H1 (cell line): ENCODE results near the gene DIP2B. TPM values are rescaled to one million over a fixed set of nuclear protein-coding genes. Genes with fewer than 3 reads are reported as not detected.

Experiments
- CTCF ChIA-PET: fragments of 300-600 bp; sonication (Branson Sonifier 250); formaldehyde crosslinking; loops from one replicate; lab custom pipeline; 2021; ENCODE audit not compliant: partially characterized antibody; lab: Charles Lee
- POLR2A ChIA-PET: fragments of 300-600 bp; sonication (Branson Sonifier 250); formaldehyde crosslinking; loops from one replicate; lab custom pipeline; 2021; ENCODE audit warnings: inconsistent platforms; ENCODE audit not compliant: partially characterized antibody; lab: Charles Lee
- DNase-seq, 2 experiments: peaks; one replicate each; pipeline versions ENCODE4 v3.0.0 to v3.0.0-alpha.2; 2010 to 2022; ENCODE audit warnings: low spot score in 2 of 2, low read depth in 1 of 2, mixed read lengths in 1 of 2
- FAIRE-seq: peaks from 2 replicates; lab custom pipeline; 2011; peaks lifted over from hg19 to GRCh38; lab: Jason Lieb, UNC
- H2AFZ ChIP-seq: 2 replicates; pipeline ENCODE4 v1.8.1; 2012; ENCODE audit warnings: low read length, inconsistent platforms
- H2AK5ac ChIP-seq: 2 replicates; pipeline ENCODE4 v1.6.1; 2013; ENCODE audit warnings: low read depth, low read length
- H2BK120ac ChIP-seq: replicated peaks from 2 replicates; pipeline ENCODE3; 2013; ENCODE audit warnings: low read depth, low read length, inconsistent platforms
- H2BK12ac ChIP-seq: 2 replicates; pipeline ENCODE4 v1.6.1; 2013; ENCODE audit warnings: low read depth, low read length
- H2BK15ac ChIP-seq: 2 replicates; pipeline ENCODE4 v1.6.1; 2013; ENCODE audit warnings: low read length
- H2BK20ac ChIP-seq: 2 replicates; pipeline ENCODE4 v1.6.1; 2013; ENCODE audit warnings: low read length
- H2BK5ac ChIP-seq: 2 replicates; pipeline ENCODE4 v1.6.1; 2013; ENCODE audit warnings: low read depth, low read length
- H3K14ac ChIP-seq: 2 replicates; pipeline ENCODE4 v1.6.1; 2013; ENCODE audit warnings: inconsistent platforms; ENCODE audit not compliant: insufficient read length
- H3K18ac ChIP-seq: 2 replicates; pipeline ENCODE4 v1.6.1; 2013; ENCODE audit warnings: low read length; ENCODE audit errors: extremely low read depth
- H3K23ac ChIP-seq: 2 replicates; pipeline ENCODE4 v1.6.1; 2013; ENCODE audit warnings: inconsistent platforms; ENCODE audit not compliant: insufficient read length
- H3K23me2 ChIP-seq: 2 replicates; pipeline ENCODE4 v1.6.1; 2013; ENCODE audit warnings: low read depth, low read length
- H3K27ac ChIP-seq: 2 replicates; pipeline ENCODE4 v1.6.1; 2011; ENCODE audit warnings: low read depth, low read length, inconsistent platforms
- H3K27me3 ChIP-seq, 4 experiments: replicated peaks in 1 of 4; 1 replicate in 1 of 4; 2 replicates in 3 of 4; pipeline versions ENCODE4 v1.6.1 to v1.8.1; 2011 to 2013; ENCODE audit warnings: low read length in 3 of 4, mild to moderate bottlenecking in 3 of 4, inconsistent platforms in 2 of 4, mixed read lengths in 2 of 4, moderate library complexity in 1 of 4; ENCODE audit not compliant: control insufficient read depth in 3 of 4, insufficient read depth in 3 of 4; ENCODE audit errors: extremely low read depth in 1 of 4
- H3K36me3 ChIP-seq, 4 experiments: 2 replicates each; pipeline versions ENCODE4 v1.6.1 to v1.8.1; 2011 to 2013; ENCODE audit warnings: mild to moderate bottlenecking in 4 of 4, low read length in 3 of 4, moderate library complexity in 2 of 4, control low read depth in 1 of 4, inconsistent platforms in 1 of 4; ENCODE audit not compliant: insufficient read depth in 4 of 4, control insufficient read depth in 2 of 4
- H3K4ac ChIP-seq: replicated peaks from 2 replicates; pipeline ENCODE3; 2013; ENCODE audit warnings: low read length, low read depth, mixed read lengths, inconsistent platforms; ENCODE audit not compliant: insufficient read length
- H3K4me1 ChIP-seq, 4 experiments: replicated peaks in 1 of 4; 1 replicate in 1 of 4; 2 replicates in 3 of 4; pipeline versions ENCODE4 v1.6.1 to v1.8.1; 2011 to 2013; ENCODE audit warnings: low read length in 3 of 4, inconsistent platforms in 2 of 4, mixed read lengths in 1 of 4; ENCODE audit not compliant: insufficient read depth in 4 of 4, control insufficient read depth in 3 of 4
- H3K4me2 ChIP-seq, 2 experiments: 2 replicates each; pipeline versions ENCODE4 v1.6.1 to v1.8.1; 2011 to 2013; ENCODE audit warnings: low read depth in 2 of 2, low read length in 2 of 2, control low read depth in 1 of 2, inconsistent platforms in 1 of 2, mild to moderate bottlenecking in 1 of 2; ENCODE audit not compliant: insufficient read depth in 1 of 2
- H3K4me3 ChIP-seq, 4 experiments: fragments of 200-600, 300-600 bp in 1 of 4; sonication (generic), shearing (Covaris generic), sonication (Bioruptor Twin) in 1 of 4; 2 replicates each; pipeline versions ENCODE4 v1.5.1 to v1.8.1; 2011 to 2016; ENCODE audit warnings: low read length in 4 of 4, low read depth in 3 of 4, control low read depth in 2 of 4, inconsistent platforms in 2 of 4, mild to moderate bottlenecking in 2 of 4, mixed read lengths in 1 of 4, moderate library complexity in 1 of 4; ENCODE audit not compliant: insufficient read depth in 2 of 4; ENCODE audit errors: extremely low read depth in 1 of 4
- H3K56ac ChIP-seq: replicated peaks from 2 replicates; pipeline ENCODE3; 2013; ENCODE audit warnings: low read depth, mild to moderate bottlenecking, mixed read lengths, low read length, inconsistent platforms; ENCODE audit not compliant: insufficient read length
- H3K79me1 ChIP-seq: 2 replicates; pipeline ENCODE4 v1.6.1; 2013; ENCODE audit warnings: low read depth, low read length, control low read depth
- H3K79me2 ChIP-seq, 2 experiments: 2 replicates each; pipeline versions ENCODE4 v1.6.1 to v1.8.1; 2012 to 2013; ENCODE audit warnings: low read length in 2 of 2, mild to moderate bottlenecking in 2 of 2, inconsistent platforms in 1 of 2; ENCODE audit not compliant: insufficient read depth in 2 of 2, control insufficient read depth in 1 of 2
- H3K9ac ChIP-seq, 4 experiments: replicated peaks in 1 of 4; 1 replicate in 1 of 4; 2 replicates in 3 of 4; pipeline versions ENCODE4 v1.6.1 to v1.8.1; 2011 to 2013; ENCODE audit warnings: low read depth in 3 of 4, low read length in 3 of 4, control low read depth in 2 of 4, mild to moderate bottlenecking in 2 of 4, moderate library complexity in 2 of 4, inconsistent platforms in 1 of 4; ENCODE audit errors: extremely low read depth in 1 of 4
- H3K9me3 ChIP-seq, 2 experiments: 2 replicates each; pipeline versions ENCODE4 v1.6.1 to v1.8.1; 2012 to 2013; ENCODE audit warnings: mild to moderate bottlenecking in 2 of 2, moderate library complexity in 2 of 2, control low read depth in 1 of 2, inconsistent platforms in 1 of 2, low read depth in 1 of 2, low read length in 1 of 2, mixed read lengths in 1 of 2; ENCODE audit not compliant: insufficient read depth in 2 of 2
- H4K20me1 ChIP-seq, 2 experiments: replicated peaks in 1 of 2; 2 replicates each; pipeline versions ENCODE3 to v1.8.1; 2011 to 2013; ENCODE audit warnings: inconsistent platforms in 2 of 2, low read length in 2 of 2, mild to moderate bottlenecking in 1 of 2; ENCODE audit not compliant: insufficient read depth in 2 of 2, control insufficient read depth in 1 of 2
- H4K5ac ChIP-seq: 2 replicates; pipeline ENCODE4 v1.6.1; 2013; ENCODE audit warnings: low read length, low read depth, mixed read lengths, inconsistent platforms; ENCODE audit not compliant: insufficient read length
- H4K8ac ChIP-seq: 2 replicates; pipeline ENCODE4 v1.8.0; 2013; ENCODE audit warnings: mild to moderate bottlenecking, moderate library complexity, low read length, inconsistent platforms; ENCODE audit not compliant: insufficient read depth; ENCODE audit errors: extremely low read depth
- H4K91ac ChIP-seq: replicated peaks from 2 replicates; pipeline ENCODE3; 2013; ENCODE audit warnings: low read length, mixed read lengths, inconsistent platforms; ENCODE audit not compliant: insufficient read length
- GABPA ChIP-seq: IDR thresholded peaks from 2 replicates; pipeline ENCODE4 v1.6.1; 2011; ENCODE audit warnings: mild to moderate bottlenecking, low read length, moderate library complexity, borderline replicate concordance; ENCODE audit not compliant: insufficient read depth
- JUND ChIP-seq: IDR thresholded peaks from 2 replicates; pipeline ENCODE4 v1.6.1; 2011; ENCODE audit warnings: mild to moderate bottlenecking, improper control_type of control experiment, low read length
- NRF1 ChIP-seq: IDR thresholded peaks from 2 replicates; pipeline ENCODE4 v1.6.1; 2011; ENCODE audit warnings: mild to moderate bottlenecking, low read depth, low read length, improper control_type of control experiment
- SIX5 ChIP-seq: IDR thresholded peaks from 2 replicates; pipeline ENCODE4 v1.6.1; 2011; ENCODE audit warnings: mild to moderate bottlenecking, low read depth, low read length
- SP4 ChIP-seq: IDR thresholded peaks from 2 replicates; pipeline ENCODE4 v1.6.1; 2012; ENCODE audit warnings: low read length, inconsistent platforms
- ZNF274 ChIP-seq: IDR thresholded peaks from 2 replicates; pipeline ENCODE4 v1.7.0; 2012; ENCODE audit warnings: low read length, borderline replicate concordance; ENCODE audit errors: extremely low read depth
- WGBS, 2 experiments: shearing (Covaris generic) in 1 of 2; methylation state at CpG; one replicate each; pipeline versions ENCODE4 v1.1.6 to v1.1.7; 2013 to 2015; ENCODE audit warnings: low lambda C conversion rate in 2 of 2, mixed read lengths in 2 of 2, inconsistent platforms in 1 of 2, low coverage in 1 of 2, missing lambda C conversion rate in 1 of 2; ENCODE audit not compliant: insufficient replicate concordance in 2 of 2, insufficient coverage in 1 of 2, insufficient read length in 1 of 2; ENCODE audit errors: extremely low coverage in 1 of 2, missing lambda C conversion rate in 1 of 2; 5-methylcytosine and 5-hydroxymethylcytosine counted together
- polyA plus RNA-seq, 7 experiments: library from polyadenylated mRNA; depleted of rRNA in 3 of 7; stranded (reverse) in 5 of 7; unstranded in 2 of 7; fragments of >200 nt in 5 of 7; fragments of 200-250 nt in 2 of 7; gene quantifications; 1 replicate in 5 of 7; 2 replicates in 1 of 7; 4 replicates in 1 of 7; pipeline versions ENCODE4 v1.2.1 to v1.2.3, GENCODE V29; 2011 to 2013; ENCODE audit warnings: missing spikeins in 2 of 7, mixed read lengths in 2 of 7
- total RNA-seq: library from RNA; stranded (reverse); fragmentation: NEBNext Ultra II Directional; extraction: Animal tissue kit (Norgen Biotek cat#: 25700); gene quantifications from 2 replicates; pipeline ENCODE4 v1.2.1, GENCODE V29; 2021

Gene DIP2B
- total and polyA plus RNA-seq, 2 of the 8 experiments (the other 6 are each of a cell fraction or from before 2014, with no cell fraction given) = 11.1 to 29.6 TPM

- CTCF ChIA-PET = interaction anchor here (0.6 to 1.4 kb wide), 3 partner anchors 12 to 170 kb away, joined by 3 read pairs; no protein-coding TSS in a partner anchor
- no peak overlapping the region for H4K91ac ChIP-seq
- POLR2A ChIA-PET = no interaction called here
Observed at GRCh38 chr12:50679612-50680011, 174.8 kb downstream of the DIP2B start.

More at GRCh38 chr12:50679612-50680011, 174.8 kb downstream of the DIP2B start:
- Histone ChIP-seq H3K56ac (no peak overlapping the region), H2BK15ac (no peak overlapping the region), H3K23me2 (no peaks in the 10 kb centered on the region), H3K4me1 (no peaks in the 10 kb centered on the region), H3K79me2 (no peaks in the 10 kb centered on the region), H2AFZ (no peak overlapping the region), H3K9ac (no peak overlapping the region), H2BK5ac (no peak overlapping the region), H2BK120ac (no peak overlapping the region), H3K18ac (no peak overlapping the region), H3K4me3 (no peak overlapping the region), H3K36me3 (peaks cover 0 to 23% (median 5%) of the 10 kb centered on the region in 4 experiments; a peak in 4 of 8 replicates), H4K8ac (no peak overlapping the region), H3K23ac (no peak overlapping the region), H4K20me1 (no peaks in the 10 kb centered on the region), H2BK12ac (no peak overlapping the region), H2BK20ac (no peak overlapping the region), H3K4me2 (no peak overlapping the region), H3K4ac (no peak overlapping the region), H3K79me1 (no peaks in the 10 kb centered on the region), H3K27me3 (no peaks in the 10 kb centered on the region), H3K9me3 (no peaks in the 10 kb centered on the region), H3K27ac (no peak overlapping the region), H2AK5ac (no peak overlapping the region), H4K5ac (no peak overlapping the region), H3K14ac (no peak overlapping the region)
- TF ChIP-seq SIX5 = no peak
- no peak for TF ChIP-seq SP4
- no peak for TF ChIP-seq JUND
- no peak for TF ChIP-seq ZNF274
- TF ChIP-seq NRF1 = no peak
- TF ChIP-seq GABPA = no peak
- FAIRE-seq = no peak
- 92% methylated on average over 1 of the region's 1 CpG; no CpG with 5 or more reads in 1 of the 2 experiments for WGBS, 2 experiments
- no peak for DNase-seq
